Measurements from ENCODE around the gene ESPL1. TPM values are rescaled to one million over a fixed set of nuclear protein-coding genes. Genes with fewer than 3 reads are reported as not detected.

The ESPL1 gene
- total RNA-seq, 6 experiments from 2014 or later, result 7.0 to 16.1 (median 14.1) TPM

DNA sequence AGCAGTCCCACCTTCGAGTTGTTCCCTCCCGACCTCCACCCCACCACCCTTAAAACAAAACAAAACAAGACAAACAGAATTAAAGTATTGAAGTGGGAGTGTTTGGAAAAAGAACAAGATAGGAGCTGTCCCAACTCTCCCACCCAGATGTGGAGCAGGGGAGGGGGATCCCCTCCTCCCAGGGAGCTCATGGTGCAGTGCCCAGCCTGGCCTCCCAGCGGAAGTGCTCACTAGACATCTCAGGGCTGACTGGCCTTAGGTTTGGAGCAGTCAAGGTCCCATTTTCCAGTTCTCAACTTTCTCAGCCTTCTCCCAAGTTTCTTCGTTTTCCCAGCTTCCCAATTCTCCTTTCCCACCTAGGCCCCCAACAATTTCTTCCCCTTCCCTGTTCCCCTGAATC lies 65.2 kb downstream of the ESPL1 start:
- Mint-ChIP-seq H3K36me3 (ENCODE audit: low read depth) (no peaks in the 10 kb centered on the region), H3K27me3 (ENCODE audit: insufficient read depth) (peaks cover 38% of the 10 kb centered on the region), H3K27ac (no peak overlapping the region), H3K4me3 (no peak overlapping the region), H3K4me1 (ENCODE audit: low read depth) (peaks cover 7% of the 10 kb centered on the region), H3K9me3 (no peaks in the 10 kb centered on the region)
- DNase-seq, result no peak
- TF ChIP-seq CTCF (IDR thresholded peaks at IDR 0.05), result no peak

GRCh38 chr12:53333845-53334244 lies 65.7 kb downstream of the ESPL1 start:
- Mint-ChIP-seq H3K27ac (no peak overlapping the region), H3K4me3 (no peak overlapping the region), H3K27me3 (ENCODE audit: insufficient read depth) (peaks cover 37% of the 10 kb centered on the region), H3K9me3 (no peaks in the 10 kb centered on the region), H3K36me3 (ENCODE audit: low read depth) (no peaks in the 10 kb centered on the region), H3K4me1 (ENCODE audit: low read depth) (peaks cover 7% of the 10 kb centered on the region)
- no peak for TF ChIP-seq CTCF (IDR thresholded peaks at IDR 0.05)
- no peak for DNase-seq

DNA sequence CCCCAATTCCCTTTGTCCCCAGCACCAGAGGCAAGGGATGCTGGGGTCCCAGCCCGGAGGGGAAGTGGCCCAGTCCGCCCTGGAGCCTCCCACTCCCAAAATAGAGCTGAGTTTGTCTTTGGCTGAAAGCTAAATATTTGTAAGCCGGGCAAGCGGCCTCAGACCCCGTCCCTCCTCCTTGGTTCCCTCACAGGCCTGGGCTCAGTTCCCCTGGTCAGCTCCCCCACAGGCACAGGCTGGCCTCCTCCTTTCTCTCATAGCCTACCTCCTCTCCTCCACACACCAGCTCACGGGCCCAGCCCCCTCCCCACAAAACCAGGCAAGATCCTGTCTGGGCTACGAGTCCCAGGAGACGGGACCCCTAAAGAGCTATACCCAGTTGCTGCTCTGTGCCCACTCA lies 66.7 kb downstream of the ESPL1 start:
- no peak overlapping the region for H3K27ac Mint-ChIP-seq
- no peak for DNase-seq
- no peak overlapping the region for H3K4me3 Mint-ChIP-seq

GRCh38 chr12:53336181-53336681 lies 68.1 kb downstream of the ESPL1 start, which contains the start of gene SP7:
TSS of gene SP7 (minus strand) at chr12:53336354. CDS start at chr12:53335646, 708 bp downstream.
- Mint-ChIP-seq H3K4me3 (no peak within 1 kb of the TSS), H3K27ac (no peak within 1 kb of the TSS), H3K36me3 (ENCODE audit: low read depth) (no peaks in the 10 kb centered on the region), H3K4me1 (ENCODE audit: low read depth) (peaks cover 7% of the 10 kb centered on the region), H3K27me3 (ENCODE audit: insufficient read depth) (peaks cover 40% of the 10 kb centered on the region), H3K9me3 (no peaks in the 10 kb centered on the region)
- DNase-seq, result no peak
- TF ChIP-seq CTCF (IDR thresholded peaks at IDR 0.05), result no peak

More for the DNA sequence above, 66.7 kb downstream of the ESPL1 start:
- Mint-ChIP-seq H3K9me3 (no peaks in the 10 kb centered on the region), H3K27me3 (ENCODE audit: insufficient read depth) (peaks cover 34% of the 10 kb centered on the region), H3K4me1 (ENCODE audit: low read depth) (peaks cover 7% of the 10 kb centered on the region), H3K36me3 (ENCODE audit: low read depth) (no peaks in the 10 kb centered on the region)
- no peak for TF ChIP-seq CTCF (IDR thresholded peaks at IDR 0.05)

GRCh38 chr12:53338017-53338416 lies 69.9 kb downstream of the ESPL1 start:
- Mint-ChIP-seq H3K4me1 (ENCODE audit: low read depth) (peaks cover 7% of the 10 kb centered on the region), H3K27ac (no peak overlapping the region), H3K9me3 (no peaks in the 10 kb centered on the region), H3K4me3 (no peak overlapping the region), H3K27me3 (ENCODE audit: insufficient read depth) (peaks cover 41% of the 10 kb centered on the region), H3K36me3 (ENCODE audit: low read depth) (no peaks in the 10 kb centered on the region)
- no peak for DNase-seq
- TF ChIP-seq CTCF (IDR thresholded peaks at IDR 0.05), result no peak

GRCh38 chr12:53338916-53339315 lies 70.8 kb downstream of the ESPL1 start:
- no peak for TF ChIP-seq CTCF (IDR thresholded peaks at IDR 0.05)
- Mint-ChIP-seq H3K4me3 (no peak overlapping the region), H3K36me3 (ENCODE audit: low read depth) (no peaks in the 10 kb centered on the region), H3K27me3 (ENCODE audit: insufficient read depth) (peaks cover 37% of the 10 kb centered on the region), H3K4me1 (ENCODE audit: low read depth) (peaks cover 7% of the 10 kb centered on the region), H3K9me3 (no peaks in the 10 kb centered on the region), H3K27ac (no peak overlapping the region)
- no peak for DNase-seq

All from HFFc6 (cell line).